ENCODE data around the gene FOSL1.

The FOSL1 gene

DNA sequence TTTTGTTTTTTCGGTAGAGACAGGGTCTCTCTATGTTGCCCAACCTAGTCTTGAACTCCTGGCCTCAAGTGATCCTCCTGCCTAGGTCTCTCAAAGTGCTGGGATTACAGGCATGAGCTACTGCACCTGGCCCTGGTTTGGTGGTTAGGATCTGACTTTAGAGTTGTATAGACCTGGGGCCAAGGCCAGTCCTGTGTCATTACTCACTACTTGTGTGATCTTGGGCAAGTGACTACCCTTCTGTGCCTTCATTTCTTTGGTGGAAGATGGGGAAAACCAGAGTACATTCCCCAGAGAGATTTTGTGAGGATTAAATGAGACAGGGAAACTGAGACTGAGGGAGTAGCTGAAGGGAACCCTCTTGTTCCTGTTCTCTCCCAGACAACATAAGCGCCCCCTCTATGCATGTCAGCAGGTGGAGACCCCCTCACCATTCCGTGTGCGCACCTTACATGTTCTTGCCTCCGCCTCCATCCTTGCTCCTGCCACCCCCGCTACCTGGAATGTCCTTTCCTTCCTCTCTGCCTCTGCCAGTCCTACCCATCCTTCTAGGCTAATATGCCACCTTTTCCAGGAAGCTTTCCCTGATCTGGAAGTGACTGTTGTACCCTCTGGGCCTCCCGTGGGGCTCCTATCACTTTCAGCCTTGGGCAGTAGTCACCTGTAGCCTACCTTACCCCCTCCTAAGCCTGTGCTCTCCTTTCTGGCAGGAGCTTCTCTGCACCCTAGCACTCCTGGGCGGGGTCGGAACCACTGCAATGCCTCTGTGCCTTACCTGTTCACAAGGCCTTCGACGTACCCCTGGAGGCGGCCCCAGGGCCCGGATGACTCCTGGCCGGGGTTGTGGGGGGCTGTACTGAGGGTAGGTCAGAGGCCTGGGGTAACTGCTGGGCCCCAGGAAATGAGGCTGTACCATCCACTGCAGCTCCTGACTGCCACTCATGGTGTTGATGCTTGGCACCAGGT is 3.9 kb downstream of the FOSL1 start:
- DNase-seq, result no peak

GRCh38 chr11:65895482-65895981 is 4.7 kb downstream of the FOSL1 start:
- no peak for DNase-seq

DNA sequence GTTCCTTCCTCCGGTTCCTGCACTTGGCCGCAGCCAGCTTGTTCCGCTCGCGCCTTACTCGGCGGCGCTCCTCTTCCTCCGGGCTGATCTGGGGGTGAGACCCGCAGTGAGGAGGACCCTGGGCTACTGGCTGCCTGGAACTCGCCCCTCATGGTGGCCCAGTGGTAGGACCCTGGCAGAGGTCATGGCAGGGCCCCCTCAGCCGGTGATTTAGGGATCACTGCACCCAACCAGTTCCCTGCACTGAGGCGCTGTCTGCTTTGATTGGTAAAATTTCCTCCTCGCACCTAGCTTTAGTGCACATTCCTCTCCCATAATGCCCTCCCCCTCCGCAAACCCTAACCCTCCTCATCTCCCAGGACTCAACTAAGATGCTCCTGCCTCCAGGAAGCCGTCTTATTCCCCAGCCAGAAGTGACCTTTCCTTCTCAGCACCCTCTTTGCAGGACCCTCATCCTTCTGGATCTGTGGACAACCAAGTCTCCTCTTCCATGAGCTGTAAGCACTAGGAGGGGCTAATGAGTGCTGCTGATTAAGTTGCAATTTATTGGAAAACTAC is 6.1 kb downstream of the FOSL1 start:
- DNase-seq, result no peak

DNA sequence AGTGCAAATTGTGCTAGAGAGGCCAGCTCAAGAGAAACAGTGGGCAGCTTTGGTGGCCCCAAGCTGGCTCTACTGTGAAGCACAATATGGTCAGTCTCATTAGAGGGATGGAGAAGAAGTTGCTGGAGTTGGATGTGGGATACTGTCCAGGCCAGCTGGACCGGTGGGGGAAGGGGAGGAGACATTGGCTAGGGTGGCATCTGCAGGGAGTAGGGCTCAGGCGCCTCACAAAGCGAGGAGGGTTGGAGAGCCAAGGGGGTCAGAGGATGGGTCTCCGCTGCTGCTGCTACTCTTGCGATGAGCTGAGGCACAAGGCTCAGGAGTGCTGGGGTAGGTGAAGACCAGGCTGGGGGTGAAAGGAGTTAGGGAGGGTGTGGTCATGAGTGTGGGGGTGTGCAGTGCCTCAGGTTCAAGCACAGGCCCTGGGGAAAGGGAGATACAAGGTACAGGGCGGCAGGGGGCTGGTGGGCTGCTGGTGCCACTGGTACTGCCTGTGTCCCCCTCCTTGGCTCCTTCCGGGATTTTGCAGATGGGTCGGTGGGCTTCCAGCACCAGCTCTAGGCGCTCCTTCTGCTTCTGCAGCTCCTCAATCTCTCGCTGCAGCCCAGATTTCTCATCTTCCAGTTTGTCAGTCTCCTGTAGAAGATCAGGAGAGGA is 7.4 kb downstream of the FOSL1 start:
- DNase-seq, result no peak

DNA sequence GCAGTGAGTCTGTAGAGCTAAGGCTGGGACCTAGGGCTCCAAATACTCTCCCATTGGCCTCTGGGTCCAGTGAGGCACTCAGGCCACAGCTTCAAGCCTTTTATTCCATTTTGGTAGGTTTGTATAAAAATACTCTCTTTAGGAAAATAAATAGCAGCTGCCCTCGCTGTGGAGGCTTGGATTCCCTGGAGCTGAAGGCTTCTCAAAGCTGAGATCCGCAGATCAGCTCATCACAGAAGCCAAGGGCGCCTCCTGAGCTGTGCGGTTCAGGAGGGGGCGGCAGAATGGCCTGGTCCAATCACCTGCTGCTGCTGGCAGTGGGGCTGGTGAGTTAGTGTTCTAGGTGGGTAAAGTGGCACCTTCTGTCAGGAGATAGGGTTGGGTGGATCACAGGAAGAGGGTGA is 8.0 kb downstream of the FOSL1 start:
- peak; percentile 39 for DNase-seq

DNA sequence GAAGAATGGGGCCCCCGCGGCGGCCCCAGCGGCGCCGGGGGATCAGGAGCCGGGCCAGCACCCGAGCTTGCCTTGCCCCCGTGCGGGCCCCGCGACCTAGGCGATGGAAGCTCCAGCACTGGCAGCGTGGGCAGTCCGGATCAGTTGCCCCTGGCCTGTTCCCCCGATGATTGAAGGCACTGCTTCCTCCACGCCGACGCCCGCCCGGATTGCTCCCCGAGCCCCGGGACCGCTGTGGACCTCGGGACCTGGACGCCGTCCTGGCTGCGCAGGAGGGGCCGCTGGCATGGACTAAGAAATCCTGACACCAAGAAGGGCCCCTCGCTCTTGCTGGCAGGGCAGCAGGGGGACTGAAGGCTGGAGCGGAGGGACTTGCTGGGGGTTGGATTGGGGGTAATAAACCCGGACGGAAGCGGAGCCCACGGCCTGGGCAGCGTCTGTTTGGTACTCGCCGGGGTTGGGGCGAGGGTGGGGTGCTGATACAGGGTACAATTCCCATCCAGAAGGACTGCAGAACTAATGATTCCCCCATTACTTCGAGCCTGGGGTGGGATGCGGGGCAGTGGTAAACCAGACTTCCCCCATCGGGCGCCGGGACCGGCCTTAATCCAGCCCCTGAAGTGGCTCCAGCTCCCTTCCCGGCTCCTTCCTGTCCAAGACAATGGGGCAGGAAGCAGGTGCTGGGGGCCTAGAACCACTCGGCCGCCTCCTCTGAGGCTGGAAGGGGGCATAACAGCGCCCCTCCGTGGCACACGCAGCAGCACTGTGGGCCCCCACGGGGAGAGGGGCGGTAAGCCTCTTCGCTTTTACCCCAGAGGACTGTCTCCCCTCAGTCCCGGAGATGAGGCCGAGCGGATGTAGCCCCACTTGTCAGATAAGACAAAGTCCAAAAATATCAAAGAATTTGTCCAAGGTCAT is 8.7 kb downstream of the FOSL1 start:
- peak; percentile 57 for DNase-seq

DNA sequence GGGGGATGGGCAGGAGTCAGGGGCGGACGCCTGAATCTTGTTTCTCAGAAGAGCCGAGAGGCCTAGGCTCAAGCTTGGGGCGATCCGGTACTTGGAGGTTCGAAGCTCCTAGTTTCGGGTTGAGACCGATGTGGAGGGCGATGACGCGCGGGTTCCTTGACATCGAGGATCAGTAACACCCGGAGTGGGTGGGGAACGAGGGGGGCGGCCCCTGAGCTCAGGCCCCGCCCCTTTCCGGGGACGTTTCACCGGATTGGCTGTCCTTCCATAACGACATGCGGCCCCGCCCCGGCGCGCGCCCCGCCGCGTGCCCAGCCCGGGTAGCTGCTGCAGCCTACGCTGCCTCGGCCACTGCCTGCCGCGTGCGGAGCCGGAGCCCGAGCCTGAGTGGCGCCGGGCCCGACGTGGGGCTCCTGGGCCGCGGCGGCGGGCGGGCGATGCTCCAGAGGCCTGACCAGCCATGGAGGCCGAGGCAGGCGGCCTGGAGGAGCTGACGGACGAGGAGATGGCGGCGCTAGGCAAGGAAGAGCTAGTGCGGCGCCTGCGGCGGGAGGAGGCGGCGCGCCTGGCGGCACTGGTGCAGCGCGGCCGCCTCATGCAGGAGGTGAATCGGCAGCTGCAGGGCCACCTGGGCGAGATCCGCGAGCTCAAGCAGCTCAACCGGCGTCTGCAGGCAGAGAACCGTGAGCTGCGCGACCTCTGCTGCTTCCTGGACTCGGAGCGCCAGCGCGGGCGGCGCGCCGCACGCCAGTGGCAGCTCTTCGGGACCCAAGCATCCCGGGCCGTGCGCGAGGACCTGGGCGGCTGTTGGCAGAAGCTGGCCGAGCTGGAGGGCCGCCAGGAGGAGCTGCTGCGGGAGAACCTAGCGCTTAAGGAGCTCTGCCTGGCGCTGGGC is 9.6 kb downstream of the FOSL1 start, which contains the start of gene CCDC85B:
Gene CCDC85B (plus strand): TSS at position 350 of the 895 bp plus-strand sequence. CDS start 111 bp downstream, at position 461.
- DNase-seq, result peak; percentile 94

GRCh38 chr11:65888163-65888814 is 11.9 kb downstream of the FOSL1 start, which contains the start of gene FIBP:
FIBP (minus strand) TSS chr11:65888471; CDS start chr11:65888418, 53 bp downstream.
- peak; percentile 95 for DNase-seq

DNA sequence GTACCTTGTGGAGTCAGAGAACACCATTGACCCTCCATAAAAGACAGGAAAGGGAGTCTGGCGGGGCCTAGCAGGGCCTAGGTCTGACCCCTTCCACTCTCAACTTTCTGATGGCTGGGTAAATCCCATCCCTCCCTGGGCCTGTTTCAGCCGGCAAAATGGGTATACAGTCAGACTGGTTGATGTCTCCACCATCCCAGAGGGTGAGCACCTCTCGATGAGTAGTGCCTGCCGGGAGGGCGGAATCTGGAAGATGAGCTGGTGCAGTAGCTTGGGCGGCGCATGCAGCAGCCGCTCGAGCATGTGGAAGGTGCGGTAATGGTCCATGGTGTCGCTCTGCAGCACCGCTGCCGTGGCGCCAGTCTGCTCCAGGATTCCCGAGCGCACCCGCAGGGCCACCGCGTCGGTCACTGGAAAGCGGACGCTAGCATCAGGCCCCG is 12.4 kb downstream of the FOSL1 start:
- no peak for DNase-seq

GRCh38 chr11:65886826-65887722 is 13.1 kb downstream of the FOSL1 start:
- no peak for DNase-seq

DNA sequence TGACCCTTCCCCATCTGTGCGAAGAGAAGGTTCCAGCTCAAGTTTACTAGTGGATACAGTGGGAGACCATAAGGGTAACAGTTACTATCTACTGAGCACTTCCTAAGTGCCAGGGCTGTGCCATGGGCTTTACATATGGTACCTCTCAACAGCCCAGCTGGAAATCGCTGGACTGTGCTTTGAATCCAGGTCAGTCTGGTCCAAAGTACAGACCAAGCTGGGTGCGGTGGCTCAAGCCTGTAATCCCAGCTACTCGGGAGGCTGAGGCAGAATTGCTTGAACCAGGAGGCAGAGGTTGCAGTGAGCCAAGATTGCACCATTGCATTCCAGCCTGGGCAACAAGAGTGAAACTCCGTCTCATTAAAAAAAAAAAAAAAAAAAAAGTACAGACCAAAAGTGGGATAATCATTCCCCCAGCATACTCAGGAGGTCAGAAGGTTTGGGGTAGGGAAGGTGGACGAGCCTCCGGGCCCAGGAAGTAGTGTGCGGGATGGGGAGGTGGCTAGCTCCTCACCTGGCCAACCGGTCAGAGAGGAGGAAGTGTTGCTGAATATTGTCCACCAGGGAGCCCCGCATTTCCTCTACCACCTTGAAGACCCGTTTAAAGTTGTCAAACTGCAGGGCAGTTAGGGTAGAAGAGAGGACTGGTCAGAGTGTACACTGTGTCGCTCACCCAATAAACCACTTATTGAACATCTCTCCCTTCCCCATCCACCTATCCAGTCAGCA is 14.2 kb downstream of the FOSL1 start:
- no peak for DNase-seq

DNA sequence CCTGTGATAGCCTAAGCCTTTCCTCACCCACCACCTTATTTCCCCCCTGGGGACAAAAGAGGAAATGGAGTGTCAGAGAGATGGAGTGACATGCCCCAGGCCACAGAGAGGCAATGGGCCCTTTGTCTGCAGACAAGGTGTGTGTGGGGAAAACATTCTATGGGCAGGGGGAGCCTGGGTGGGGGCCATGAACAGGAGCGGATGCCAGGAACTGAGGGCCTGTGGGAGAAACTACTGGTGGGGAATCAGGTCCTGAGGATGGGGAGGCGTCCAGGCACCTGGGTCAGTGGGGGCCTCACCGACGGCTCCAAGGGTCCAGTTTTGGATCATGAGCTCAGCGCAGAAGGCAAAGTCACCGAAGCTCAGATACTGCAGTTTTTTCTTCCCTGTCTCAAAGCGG is 15.0 kb downstream of the FOSL1 start:
- no peak for DNase-seq

DNA sequence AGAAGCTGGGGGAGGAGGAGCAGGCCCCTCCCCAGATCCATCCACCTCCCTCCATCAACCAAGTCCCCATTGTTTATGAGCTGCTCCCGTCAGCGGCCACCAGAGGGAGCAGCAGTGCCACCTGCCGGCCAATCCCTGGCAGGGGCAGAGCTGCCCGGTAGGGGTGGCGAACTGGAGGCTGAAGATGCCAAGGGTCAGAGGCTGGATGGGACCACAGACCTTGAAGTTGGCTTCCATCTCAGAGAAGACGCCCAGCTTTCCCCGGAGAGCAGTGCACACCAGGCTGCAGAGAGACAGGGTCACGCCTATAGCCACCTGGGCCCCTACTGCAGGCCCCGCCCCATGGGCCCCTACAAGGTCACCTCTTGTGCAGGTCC is 15.5 kb downstream of the FOSL1 start:
- peak; percentile 79 for DNase-seq

DNA sequence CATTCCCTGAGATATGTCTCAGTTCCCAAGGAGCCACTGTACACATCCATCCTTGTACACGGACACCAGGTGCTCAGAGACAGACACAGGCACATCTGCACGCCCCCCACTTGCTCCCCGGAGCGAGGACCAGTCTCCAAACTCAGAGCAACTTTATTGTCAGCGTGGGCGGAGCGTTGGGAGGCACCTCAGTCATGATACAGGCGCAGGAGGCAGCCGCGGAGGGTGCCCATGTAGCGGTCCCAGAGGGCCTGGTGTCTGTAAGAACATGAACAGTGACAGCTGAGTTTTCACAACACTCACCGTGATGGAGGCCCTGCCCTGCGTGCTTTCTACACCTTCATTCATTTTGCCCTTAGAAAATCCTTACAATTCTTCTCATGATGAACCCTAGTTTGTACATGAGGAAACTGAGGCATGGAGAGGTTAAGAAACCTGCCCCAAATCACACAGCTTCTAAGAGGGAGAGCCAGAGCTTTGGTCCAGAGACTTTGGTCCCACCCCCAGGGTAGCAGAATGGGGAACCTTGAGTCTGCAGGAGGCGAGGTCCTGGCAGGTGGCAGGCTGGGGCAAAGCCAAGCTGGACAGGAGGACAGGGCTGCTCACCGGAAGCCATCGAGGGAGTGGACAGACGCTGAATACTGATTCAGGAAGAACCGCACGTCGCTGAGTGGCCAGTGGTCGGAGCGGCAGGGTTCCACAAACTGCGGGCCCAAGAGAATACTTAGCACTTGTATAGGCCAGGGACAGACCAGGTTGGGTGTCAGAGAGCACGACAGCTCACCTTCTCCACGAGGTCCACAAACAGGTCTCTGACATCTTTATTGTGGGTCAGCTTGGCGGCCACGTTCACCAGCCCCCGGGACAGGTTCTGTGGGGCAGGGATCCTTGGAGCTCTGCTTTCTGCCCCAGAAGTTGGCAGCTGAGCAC is 16.1 kb downstream of the FOSL1 start:
- no peak for DNase-seq

- DNase-seq, result no peak
Measured at GRCh38 chr11:65883058-65883761, 17.0 kb downstream of the FOSL1 start.

GRCh38 chr11:65882120-65883057 is 17.8 kb downstream of the FOSL1 start:
- DNase-seq, result no peak
